Endodermal cell (in vitro differentiated cells): ENCODE data around the gene CHSY1. TPM values are rescaled to one million over a fixed set of nuclear protein-coding genes. Genes with fewer than 3 reads are reported as not detected.

Experiments
- DNase-seq: peaks from one replicate; pipeline ENCODE4 v3.0.0-alpha.2; 2017
- H3K27ac ChIP-seq: 2 replicates; pipeline ENCODE4 v1.5.1; 2013; ENCODE audit warnings: mild to moderate bottlenecking, low read depth, low read length, moderate library complexity
- H3K27me3 ChIP-seq: 2 replicates; pipeline ENCODE4 v1.6.1; 2013; ENCODE audit warnings: mild to moderate bottlenecking, low read length, moderate library complexity; ENCODE audit not compliant: insufficient read depth, control insufficient read depth, poor library complexity, severe bottlenecking
- H3K36me3 ChIP-seq: 2 replicates; pipeline ENCODE4 v1.7.0; 2013; ENCODE audit warnings: mild to moderate bottlenecking, low read length, moderate library complexity; ENCODE audit not compliant: control insufficient read depth, insufficient read depth
- H3K4me1 ChIP-seq: one replicate; pipeline ENCODE4 v1.7.0; 2013; ENCODE audit warnings: low read length; ENCODE audit not compliant: control insufficient read depth, insufficient read depth
- H3K4me3 ChIP-seq: 2 replicates; pipeline ENCODE4 v1.5.1; 2013; ENCODE audit warnings: mild to moderate bottlenecking, low read length, moderate library complexity
- H3K9ac ChIP-seq: 2 replicates; pipeline ENCODE4 v1.6.1; 2013; ENCODE audit warnings: mild to moderate bottlenecking, low read length, moderate library complexity; ENCODE audit not compliant: poor library complexity, severe bottlenecking; ENCODE audit errors: extremely low read depth
- H3K9me3 ChIP-seq: 2 replicates; pipeline ENCODE4 v1.6.1; 2013; ENCODE audit warnings: mild to moderate bottlenecking, low read length, moderate library complexity; ENCODE audit not compliant: control insufficient read depth
- H3K27ac Mint-ChIP-seq: 2 replicates; pipeline ENCODE4 v1.8.0; 2020; ENCODE audit warnings: mixed read lengths
- H3K27me3 Mint-ChIP-seq: 2 replicates; pipeline ENCODE4 v1.8.0; 2021; ENCODE audit warnings: mild to moderate bottlenecking, mixed read lengths; ENCODE audit not compliant: insufficient read depth
- H3K36me3 Mint-ChIP-seq: 2 replicates; pipeline ENCODE4 v1.8.0; 2020; ENCODE audit warnings: low read depth, mixed read lengths
- H3K4me1 Mint-ChIP-seq: 2 replicates; pipeline ENCODE4 v1.8.0; 2020; ENCODE audit warnings: mixed read lengths
- H3K4me3 Mint-ChIP-seq: 2 replicates; pipeline ENCODE4 v1.8.0; 2020; ENCODE audit warnings: mild to moderate bottlenecking, moderate library complexity, mixed read lengths
- H3K9me3 Mint-ChIP-seq: 2 replicates; pipeline ENCODE4 v1.8.0; 2020; ENCODE audit warnings: mild to moderate bottlenecking, mixed read lengths
- WGBS, 2 experiments: methylation state at CpG; one replicate each; pipeline versions ENCODE4 v1.1.5 to v1.1.7; 2013; ENCODE audit warnings: missing lambda C conversion rate in 2 of 2, mixed read lengths in 1 of 2; ENCODE audit not compliant: insufficient coverage in 1 of 2, insufficient read length in 1 of 2; 5-methylcytosine and 5-hydroxymethylcytosine counted together
- total RNA-seq, 2 donors: library from RNA; stranded (reverse); fragmentation: NEBNext Ultra II Directional in 1 of 2; extraction: Animal tissue kit (Norgen Biotek cat#: 25700) in 1 of 2; gene quantifications; 2 replicates in 1 of 2; 3 replicates in 1 of 2; pipeline ENCODE4 v1.2.1, GENCODE V29; 2021
- TF ChIP-seq, protein P1 (sequence below): fragments of 200-600 bp; sonication (generic); conservative IDR thresholded peaks from 2 replicates; pipeline ENCODE4 v1.5.0; 2021; ENCODE audit warnings: antibody characterized with exemption, mild to moderate bottlenecking

CHSY1 gene
- total RNA-seq, 2 donors from 2014 or later, result 33.3 to 39.9 TPM

DNA sequence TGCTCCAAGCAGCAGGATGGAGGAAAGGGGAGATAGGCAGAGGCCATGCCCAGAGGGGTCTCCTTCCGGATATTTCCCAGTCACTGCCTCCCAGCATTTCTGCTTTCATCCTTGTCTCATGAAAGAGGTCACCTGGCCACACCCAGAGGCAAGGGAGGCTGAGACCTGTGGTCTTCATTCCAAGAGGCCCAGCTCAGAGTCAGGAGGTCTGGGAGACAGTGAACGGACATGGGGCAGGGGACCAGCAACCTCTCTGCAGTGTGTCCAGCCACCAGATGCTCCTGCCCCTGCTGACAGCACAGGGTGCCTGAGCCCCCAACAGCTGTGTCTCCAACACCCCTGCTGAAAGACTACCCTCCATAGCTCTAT is 111.2 kb downstream of the CHSY1 start:
- no peak overlapping the region for H3K27ac Mint-ChIP-seq
- no peak for DNase-seq

DNA sequence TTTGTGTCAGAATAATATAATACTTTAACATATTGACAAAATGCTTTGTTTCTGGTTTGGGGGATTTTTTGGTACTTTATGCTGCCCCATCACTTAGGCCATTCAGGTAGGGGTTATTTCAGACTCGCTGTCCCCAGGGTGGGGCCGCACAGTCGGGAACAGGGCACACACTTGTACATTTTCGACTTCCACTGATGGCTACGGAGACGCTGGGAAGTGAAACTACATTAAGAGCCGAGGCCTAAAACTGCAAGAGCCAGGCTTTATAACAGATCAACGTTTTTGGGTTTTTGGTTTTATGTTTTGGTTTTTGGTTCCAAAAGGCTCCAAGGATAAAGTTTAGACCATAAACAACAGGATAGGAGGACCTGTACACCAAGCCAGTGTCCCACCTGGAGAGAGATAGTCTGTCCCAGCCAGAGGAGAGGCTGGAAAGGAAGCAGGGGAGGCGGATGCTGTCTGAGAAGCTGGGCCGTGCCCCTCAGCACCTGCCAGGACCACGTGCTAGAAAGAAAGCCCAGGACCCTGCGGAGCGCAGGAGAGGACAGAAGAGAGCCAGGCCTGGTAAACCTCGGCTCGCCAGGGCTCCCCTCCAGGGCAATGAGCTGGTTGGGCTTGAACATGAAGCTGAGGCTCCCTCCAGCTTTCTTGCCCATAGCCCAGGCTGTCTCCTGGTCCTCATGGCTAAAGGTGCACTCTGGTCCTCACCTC is 111.7 kb downstream of the CHSY1 start:
- H3K27ac ChIP-seq, result no peak overlapping the region
- H3K27ac Mint-ChIP-seq, result no peak overlapping the region

More for the DNA sequence above, 111.2 kb downstream of the CHSY1 start:
- Mint-ChIP-seq H3K4me1 (no peaks in the 10 kb centered on the region), H3K36me3 (no peaks in the 10 kb centered on the region), H3K9me3 (no peaks in the 10 kb centered on the region), H3K27me3 (no peaks in the 10 kb centered on the region), H3K4me3 (no peak overlapping the region)
- WGBS, 2 experiments, result 91 to 100% methylated on average over 2 of the region's 2 CpGs
- Histone ChIP-seq H3K4me3 (no peak overlapping the region), H3K27me3 (no peaks in the 10 kb centered on the region), H3K9ac (no peak overlapping the region), H3K36me3 (no peaks in the 10 kb centered on the region), H3K9me3 (no peaks in the 10 kb centered on the region), H3K4me1 (no peaks in the 10 kb centered on the region), H3K27ac (no peak overlapping the region)
- TF ChIP-seq, protein P1, sequence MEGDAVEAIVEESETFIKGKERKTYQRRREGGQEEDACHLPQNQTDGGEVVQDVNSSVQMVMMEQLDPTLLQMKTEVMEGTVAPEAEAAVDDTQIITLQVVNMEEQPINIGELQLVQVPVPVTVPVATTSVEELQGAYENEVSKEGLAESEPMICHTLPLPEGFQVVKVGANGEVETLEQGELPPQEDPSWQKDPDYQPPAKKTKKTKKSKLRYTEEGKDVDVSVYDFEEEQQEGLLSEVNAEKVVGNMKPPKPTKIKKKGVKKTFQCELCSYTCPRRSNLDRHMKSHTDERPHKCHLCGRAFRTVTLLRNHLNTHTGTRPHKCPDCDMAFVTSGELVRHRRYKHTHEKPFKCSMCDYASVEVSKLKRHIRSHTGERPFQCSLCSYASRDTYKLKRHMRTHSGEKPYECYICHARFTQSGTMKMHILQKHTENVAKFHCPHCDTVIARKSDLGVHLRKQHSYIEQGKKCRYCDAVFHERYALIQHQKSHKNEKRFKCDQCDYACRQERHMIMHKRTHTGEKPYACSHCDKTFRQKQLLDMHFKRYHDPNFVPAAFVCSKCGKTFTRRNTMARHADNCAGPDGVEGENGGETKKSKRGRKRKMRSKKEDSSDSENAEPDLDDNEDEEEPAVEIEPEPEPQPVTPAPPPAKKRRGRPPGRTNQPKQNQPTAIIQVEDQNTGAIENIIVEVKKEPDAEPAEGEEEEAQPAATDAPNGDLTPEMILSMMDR, result no peak

DNA sequence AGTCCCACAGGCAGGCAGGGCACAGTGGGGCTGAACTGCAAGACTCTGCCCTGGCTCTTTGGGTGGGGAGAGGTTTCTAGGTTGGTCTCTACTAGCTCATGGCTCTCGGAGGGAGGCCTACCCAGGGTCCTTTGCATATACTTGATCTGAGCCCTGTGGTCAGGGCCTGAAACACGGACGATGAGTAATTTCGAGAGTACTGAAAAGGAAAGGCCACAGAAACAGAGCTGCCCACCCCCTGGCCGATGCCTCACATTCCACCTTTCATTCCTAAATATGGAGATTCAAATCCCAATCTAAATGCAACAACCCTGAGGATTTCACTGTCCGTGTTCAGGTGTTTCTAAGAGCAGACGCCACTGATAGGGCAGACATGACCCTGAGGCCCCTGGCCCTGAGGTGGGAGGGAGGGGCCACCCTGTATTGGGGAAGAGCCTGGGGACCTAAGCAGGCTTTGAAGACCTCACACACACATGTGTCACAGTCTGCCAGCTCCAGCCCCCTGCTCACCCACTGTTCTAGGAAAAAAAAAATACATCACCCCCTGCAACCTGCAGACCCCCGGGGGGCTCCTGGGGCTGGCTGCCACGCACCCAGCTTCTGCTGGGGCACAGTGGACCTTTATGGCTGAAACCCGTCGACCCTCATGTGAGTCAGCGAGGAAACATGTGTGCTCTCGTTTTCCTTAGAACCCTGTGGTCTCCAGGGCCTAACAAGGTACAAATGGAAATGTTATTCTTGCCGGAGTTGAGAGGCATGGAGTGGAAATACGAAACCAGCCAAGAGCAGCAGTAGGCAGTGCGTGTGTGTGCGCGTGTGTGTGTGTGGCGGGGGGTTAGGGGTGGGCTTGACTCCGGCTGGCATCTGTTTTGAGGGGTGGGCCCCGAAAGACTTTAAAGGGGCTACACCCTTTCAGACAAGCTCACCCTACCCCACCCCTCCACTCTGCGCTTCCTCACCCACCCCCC is 112.7 kb downstream of the CHSY1 start:
- no peaks in the 10 kb centered on the region for H3K27me3 Mint-ChIP-seq
- Histone ChIP-seq H3K4me3 (no peak overlapping the region), H3K27me3 (no peaks in the 10 kb centered on the region), H3K27ac (no peak overlapping the region), H3K36me3 (no peaks in the 10 kb centered on the region), H3K4me1 (no peaks in the 10 kb centered on the region), H3K9me3 (no peaks in the 10 kb centered on the region), H3K9ac (no peak overlapping the region)
- TF ChIP-seq, protein P1, result no peak
- no peak for DNase-seq
- peaks cover 4% of the 10 kb centered on the region for H3K9me3 Mint-ChIP-seq
- no peak overlapping the region for H3K4me3 Mint-ChIP-seq
- no peaks in the 10 kb centered on the region for H3K4me1 Mint-ChIP-seq
- WGBS, 2 experiments, result 79 to 87% methylated on average over 14 to 22 of the region's 22 CpGs
- H3K27ac Mint-ChIP-seq, result no peak overlapping the region
- H3K36me3 Mint-ChIP-seq, result no peaks in the 10 kb centered on the region

More for the DNA sequence above, 111.7 kb downstream of the CHSY1 start:
- Mint-ChIP-seq H3K9me3 (no peaks in the 10 kb centered on the region), H3K36me3 (no peaks in the 10 kb centered on the region), H3K4me1 (no peaks in the 10 kb centered on the region), H3K4me3 (no peak overlapping the region), H3K27me3 (no peaks in the 10 kb centered on the region)
- Histone ChIP-seq H3K27me3 (no peaks in the 10 kb centered on the region), H3K9ac (no peak overlapping the region), H3K9me3 (no peaks in the 10 kb centered on the region), H3K36me3 (no peaks in the 10 kb centered on the region), H3K4me1 (no peaks in the 10 kb centered on the region), H3K4me3 (no peak overlapping the region)
- 88 to 95% methylated on average over 13 to 15 of the region's 15 CpGs for WGBS, 2 experiments
- peak; percentile 40 for DNase-seq
- TF ChIP-seq, protein P1, result no peak
